Gastrocnemius medialis (tissue), 4 donors: ENCODE results near the gene HOXA3. TPM values are rescaled to one million over a fixed set of nuclear protein-coding genes. Genes with fewer than 3 reads are reported as not detected.
A peak's percentile ranks its signal among the peaks of the same experiment; 100 is the strongest.

Experiments
- ATAC-seq, 2 donors: fragments of 150-250 bp; one replicate each; pipeline ENCODE4 v1.9.1; 2016
- DNase-seq, 2 donors: peaks; one replicate each; pipeline ENCODE4 v3.0.0-alpha.2; 2019
- H3K27ac ChIP-seq, 4 donors: fragments of 200-600 bp; sonication (generic); 1 replicate in 1 of 4; 2 replicates in 3 of 4; pipeline ENCODE4 v1.5.1; 2016 to 2018; ENCODE audit warnings: mild to moderate bottlenecking in 2 of 4, moderate library complexity in 1 of 4
- H3K27me3 ChIP-seq, 3 donors: fragments of 200-600 bp; sonication (generic) in 2 of 3; 1 replicate in 1 of 3; 2 replicates in 2 of 3; pipeline versions ENCODE4 v1.5.1 to v1.6.0; 2016 to 2019; ENCODE audit warnings: mild to moderate bottlenecking in 1 of 3, moderate library complexity in 1 of 3
- H3K36me3 ChIP-seq, 2 donors: fragments of 200-600 bp; sonication (generic) in 1 of 2; one replicate each; pipeline ENCODE4 v1.5.1; 2017 to 2018
- H3K4me1 ChIP-seq, 2 donors: fragments of 200-600 bp; sonication (generic) in 1 of 2; one replicate each; pipeline ENCODE4 v1.5.1; 2016 to 2017; ENCODE audit warnings: mild to moderate bottlenecking in 2 of 2
- H3K4me3 ChIP-seq, 4 donors: fragments of 200-600 bp; sonication (generic) in 3 of 4; 1 replicate in 1 of 4; 2 replicates in 3 of 4; pipeline ENCODE4 v1.5.1; 2016 to 2019; ENCODE audit warnings: mild to moderate bottlenecking in 2 of 4
- H3K9me3 ChIP-seq, 3 donors: fragments of 200-600 bp; sonication (generic) in 2 of 3; 1 replicate in 1 of 3; 2 replicates in 2 of 3; pipeline ENCODE4 v1.5.1; 2016 to 2019
- POLR2A ChIP-seq, 2 donors: fragments of 450-650 bp; IDR thresholded peaks; one replicate each; pipeline ENCODE4 v1.6.1; 2017; ENCODE audit warnings: antibody characterized with exemption in 2 of 2, mild to moderate bottlenecking in 2 of 2, moderate library complexity in 2 of 2
- in situ Hi-C, 4 donors: fragments of 200-750 bp; cut with MboI; loops; one replicate each; pipeline versions ENCODE4 v1.15.0 to v1.8.0; 2017; ENCODE audit warnings: low sequenced_read_pairs in 4 of 4
- intact Hi-C: fragments of 100-400 bp; cut with DNase I; formaldehyde crosslinking; loops from one replicate; pipeline ENCODE4 v1.15.1; 2023; ENCODE audit warnings: low total_unique reads
- total RNA-seq, 4 donors: library from RNA; depleted of rRNA; stranded (reverse); fragments of >200 nt; gene quantifications; one replicate each; pipeline versions ENCODE4 v1.1.0 to v1.2.3, GENCODE V29; 2016
- TF ChIP-seq, protein P1 (sequence below), 5 experiments: fragments of 450-650 bp in 3 of 5; fragments of 200-600 bp in 2 of 5; sonication (generic) in 2 of 5; IDR thresholded peaks in 4 of 5; conservative IDR thresholded peaks in 1 of 5; 1 replicate in 4 of 5; 2 replicates in 1 of 5; pipeline ENCODE4 v1.5.1; 2016 to 2019; ENCODE audit warnings: antibody characterized with exemption in 5 of 5, mild to moderate bottlenecking in 3 of 5, moderate library complexity in 3 of 5

HOXA3 gene
- total RNA-seq, 4 donors from 2014 or later = 0.53 to 6.2 (median 3.0) TPM

DNA sequence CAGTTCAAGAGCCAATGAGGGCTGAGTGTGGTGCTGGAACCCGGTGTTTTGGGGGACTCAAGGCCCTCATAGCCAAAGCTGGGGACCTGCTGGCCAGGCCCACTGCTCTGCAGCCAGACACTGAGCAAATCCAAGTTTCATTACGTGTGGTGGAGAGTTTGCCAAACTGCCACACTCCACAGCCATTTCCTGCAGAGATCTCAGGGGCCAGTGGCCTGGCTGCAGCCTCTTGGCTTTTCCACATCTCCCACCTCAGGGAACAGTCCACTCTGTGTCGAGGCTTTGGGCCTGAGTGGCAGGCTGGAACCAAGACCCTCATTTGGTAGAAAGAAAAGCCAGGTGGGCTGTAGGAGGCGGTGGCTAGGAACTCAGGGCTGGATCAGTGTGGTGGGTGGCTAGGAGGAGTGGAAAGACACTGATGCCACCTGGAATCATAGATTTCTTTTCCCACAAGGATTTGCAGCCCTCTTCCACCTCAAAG, 29.5 kb upstream of the HOXA3 start:
- H3K4me3 ChIP-seq = no peak overlapping the region
- peaks cover 35 to 51% of the 10 kb centered on the region in 2 donors for H3K4me1 ChIP-seq
- in situ Hi-C loops = loop anchor here in 3 of 4 donors (10.0 to 25.0 kb wide), 5 partner anchors 905 to 1420 kb away; partner anchors contain the start of gene CREB5 (in 1 of the 3)
- H3K9me3 ChIP-seq = no peaks in the 10 kb centered on the region
- no peak for TF ChIP-seq POLR2A (IDR thresholded peaks at IDR 0.05)
- TF ChIP-seq, protein P1, sequence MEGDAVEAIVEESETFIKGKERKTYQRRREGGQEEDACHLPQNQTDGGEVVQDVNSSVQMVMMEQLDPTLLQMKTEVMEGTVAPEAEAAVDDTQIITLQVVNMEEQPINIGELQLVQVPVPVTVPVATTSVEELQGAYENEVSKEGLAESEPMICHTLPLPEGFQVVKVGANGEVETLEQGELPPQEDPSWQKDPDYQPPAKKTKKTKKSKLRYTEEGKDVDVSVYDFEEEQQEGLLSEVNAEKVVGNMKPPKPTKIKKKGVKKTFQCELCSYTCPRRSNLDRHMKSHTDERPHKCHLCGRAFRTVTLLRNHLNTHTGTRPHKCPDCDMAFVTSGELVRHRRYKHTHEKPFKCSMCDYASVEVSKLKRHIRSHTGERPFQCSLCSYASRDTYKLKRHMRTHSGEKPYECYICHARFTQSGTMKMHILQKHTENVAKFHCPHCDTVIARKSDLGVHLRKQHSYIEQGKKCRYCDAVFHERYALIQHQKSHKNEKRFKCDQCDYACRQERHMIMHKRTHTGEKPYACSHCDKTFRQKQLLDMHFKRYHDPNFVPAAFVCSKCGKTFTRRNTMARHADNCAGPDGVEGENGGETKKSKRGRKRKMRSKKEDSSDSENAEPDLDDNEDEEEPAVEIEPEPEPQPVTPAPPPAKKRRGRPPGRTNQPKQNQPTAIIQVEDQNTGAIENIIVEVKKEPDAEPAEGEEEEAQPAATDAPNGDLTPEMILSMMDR (IDR thresholded peaks at IDR 0.05 in 4 of 5, conservative IDR thresholded peaks at IDR 0.05 in 1 of 5) = no peak
- DNase-seq = peak; percentile 2 to 12
- H3K27me3 ChIP-seq = peaks cover 0 to 8% (median 3%) of the 10 kb centered on the region in 3 donors
- no peaks in the 10 kb centered on the region for H3K36me3 ChIP-seq
- intact Hi-C loops = loop anchor here (10.0 kb wide), 1 partner anchor 1443 kb away; no protein-coding TSS in a partner anchor
- no peak for ATAC-seq
- H3K27ac ChIP-seq = peak overlapping the region; percentile 90 to 99 (median 95)

DNA sequence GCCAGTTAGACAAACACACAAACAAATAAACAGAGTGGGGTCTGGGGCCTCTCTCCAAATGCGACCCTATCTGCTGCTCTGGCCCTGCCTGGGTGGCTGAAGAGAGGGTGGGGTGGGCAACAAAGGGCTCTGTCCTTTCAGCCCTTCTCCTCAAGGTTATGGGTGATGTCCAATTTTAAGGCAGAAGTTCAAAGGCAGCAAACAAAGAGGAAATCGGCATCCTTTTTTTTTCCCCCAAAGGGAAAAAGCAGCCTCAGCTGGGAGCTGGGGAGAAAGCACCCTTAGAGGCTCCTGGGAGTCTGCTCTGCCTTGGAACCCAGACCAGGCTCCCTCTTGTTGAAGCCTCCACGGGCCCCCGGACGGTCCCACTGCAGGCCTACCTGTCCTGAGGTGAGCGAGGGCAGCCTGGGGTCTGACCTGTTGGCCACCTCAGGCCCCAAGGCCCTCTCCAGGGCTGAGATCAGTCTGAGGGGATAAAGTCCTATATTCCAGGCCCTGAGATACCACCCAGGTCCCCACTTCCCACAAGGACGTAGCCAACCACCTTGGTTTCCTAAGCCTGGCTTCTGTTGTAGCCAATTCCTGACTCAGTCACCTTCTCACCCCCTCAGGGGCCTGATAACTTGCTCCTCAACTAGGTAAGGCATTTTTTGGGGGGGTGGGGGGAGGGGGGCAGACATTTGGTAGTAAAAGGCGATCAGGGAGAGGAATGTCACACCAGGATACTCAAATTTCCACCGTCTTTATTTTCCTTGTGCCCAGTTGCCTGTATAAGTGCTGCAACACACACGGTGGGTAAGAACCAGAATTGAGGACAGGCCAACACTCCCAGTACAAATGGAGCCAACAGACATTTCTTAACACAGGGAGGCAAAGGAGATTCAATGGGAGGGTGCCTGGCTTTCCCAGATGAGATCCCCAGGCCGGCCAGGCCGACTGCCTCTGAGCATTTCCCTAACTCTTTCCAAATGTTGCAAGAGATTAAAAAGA, 28.3 kb upstream of the HOXA3 start:
- ATAC-seq (no peak), DNase-seq (peak; percentile 1 to 27)
- no peak for TF ChIP-seq POLR2A (IDR thresholded peaks at IDR 0.05)
- TF ChIP-seq, protein P1 (IDR thresholded peaks at IDR 0.05 in 4 of 5, conservative IDR thresholded peaks at IDR 0.05 in 1 of 5) = no peak
- Histone ChIP-seq H3K27ac (peak overlapping the region; percentile 90 to 99 (median 95)), H3K4me1 (peaks cover 41 to 54% of the 10 kb centered on the region in 2 donors), H3K4me3 (peak overlapping the region in 2 of 4 donors; percentile 53 to 56), H3K9me3 (no peaks in the 10 kb centered on the region), H3K36me3 (no peaks in the 10 kb centered on the region), H3K27me3 (peaks cover 0 to 8% (median 3%) of the 10 kb centered on the region in 3 donors)
- in situ Hi-C loops = loop anchor here in 3 of 4 donors (10.0 to 25.0 kb wide), 5 partner anchors 907 to 1418 kb away; partner anchors contain the start of gene CREB5 (in 1 of the 3)
- intact Hi-C loops = loop anchor here (10.0 kb wide), 1 partner anchor 1444 kb away; no protein-coding TSS in a partner anchor

DNA sequence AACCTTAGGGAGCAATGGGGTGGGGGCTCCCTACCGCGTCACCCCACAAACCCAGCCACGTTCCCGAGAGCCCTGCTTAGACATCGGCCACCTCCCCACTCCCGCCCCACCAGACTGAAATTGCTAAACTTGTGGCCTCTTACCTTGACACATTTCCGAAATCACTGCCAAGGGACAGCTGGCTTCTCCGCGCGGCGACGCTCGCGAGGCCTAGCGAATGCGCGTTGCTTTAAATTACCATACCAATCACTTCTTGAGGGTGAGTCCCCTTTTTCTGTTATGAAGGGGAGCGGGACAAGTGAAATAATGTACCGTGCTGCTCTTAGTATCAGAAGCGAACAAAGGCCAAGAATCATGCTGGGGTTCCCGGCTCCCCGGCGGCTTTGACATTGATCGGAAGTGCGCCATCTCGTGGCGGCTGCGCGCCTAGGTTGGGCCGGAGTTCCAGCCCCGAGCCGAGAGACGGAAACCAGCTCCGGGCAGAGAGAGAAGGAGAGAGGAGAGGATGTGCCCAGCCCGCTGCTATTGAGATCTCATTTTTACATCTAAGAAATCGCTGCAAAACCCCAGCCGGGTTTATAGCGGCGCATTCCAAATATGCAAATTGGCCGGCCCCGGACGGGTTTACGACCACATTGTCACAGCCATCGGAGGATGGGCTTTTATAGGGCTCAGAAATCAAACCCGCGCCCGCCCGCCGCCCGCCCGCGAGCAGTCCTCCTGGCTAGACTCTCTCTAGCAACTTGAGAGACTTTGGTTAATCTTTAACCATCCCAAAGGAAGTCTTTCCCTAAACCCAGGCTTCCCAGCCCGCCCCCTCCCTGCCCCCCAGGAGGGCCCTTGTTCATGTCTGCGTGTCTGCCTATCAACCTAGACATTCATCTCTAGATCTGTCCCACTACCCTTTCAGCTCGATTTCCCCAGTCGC, 27.4 kb upstream of the HOXA3 start:
- no peaks in the 10 kb centered on the region for H3K36me3 ChIP-seq
- in situ Hi-C loops (loop anchor here in 3 of 4 donors (10.0 to 25.0 kb wide), 5 partner anchors 908 to 1417 kb away; partner anchors contain the start of gene CREB5 (in 1 of the 3)), intact Hi-C loops (loop anchor here (10.0 kb wide), 2 partner anchors 1445 to 1505 kb away; no protein-coding TSS in a partner anchor)
- peaks cover 43 to 61% of the 10 kb centered on the region in 2 donors for H3K4me1 ChIP-seq
- peak; percentile 40 to 53 for ATAC-seq
- no peaks in the 10 kb centered on the region for H3K9me3 ChIP-seq
- peak overlapping the region; percentile 90 to 99 (median 95) for H3K27ac ChIP-seq
- TF ChIP-seq, protein P1 (IDR thresholded peaks at IDR 0.05 in 4 of 5, conservative IDR thresholded peaks at IDR 0.05 in 1 of 5) = peak; percentile 91 to 96 (median 95)
- TF ChIP-seq POLR2A (IDR thresholded peaks at IDR 0.05) = peak; percentile 79 to 90
- H3K4me3 ChIP-seq = peak overlapping the region; percentile 47 to 56 (median 52)
- DNase-seq = peak; percentile 65 to 79
- H3K27me3 ChIP-seq = peaks cover 0 to 8% (median 3%) of the 10 kb centered on the region in 3 donors

- no peak for TF ChIP-seq POLR2A (IDR thresholded peaks at IDR 0.05)
- TF ChIP-seq, protein P1 (IDR thresholded peaks at IDR 0.05 in 4 of 5, conservative IDR thresholded peaks at IDR 0.05 in 1 of 5) = no peak
- Histone ChIP-seq H3K4me3 (peak overlapping the region; percentile 47 to 56 (median 52)), H3K36me3 (no peaks in the 10 kb centered on the region), H3K9me3 (no peaks in the 10 kb centered on the region), H3K27me3 (peaks cover 0 to 6% (median 3%) of the 10 kb centered on the region in 3 donors), H3K4me1 (peaks cover 45 to 68% of the 10 kb centered on the region in 2 donors), H3K27ac (peak overlapping the region; percentile 90 to 99 (median 95))
- intact Hi-C loops = loop anchor here (10.0 kb wide), 1 partner anchor 1504 kb away; no protein-coding TSS in a partner anchor
- in situ Hi-C loops = loop anchor here in 3 of 4 donors (10.0 to 25.0 kb wide), 5 partner anchors 908 to 1417 kb away; partner anchors contain the start of gene CREB5 (in 1 of the 3)
- ATAC-seq (no peak), DNase-seq (peak; percentile 2 to 20)
Measured at GRCh38 chr7:27179030-27179429, 26.6 kb upstream of the HOXA3 start.
